Mesendoderm (in vitro differentiated cells): ENCODE measurements around the gene FRS2.
A peak's percentile ranks its signal among the peaks of the same experiment; 100 is the strongest.

Source experiments
- DNase-seq: peaks from one replicate; pipeline ENCODE4 v3.0.0; 2013
- H2AK5ac ChIP-seq: 2 replicates; pipeline ENCODE4 v1.6.1; 2013; ENCODE audit warnings: low read length, inconsistent platforms
- H2BK120ac ChIP-seq: 2 replicates; pipeline ENCODE4 v1.6.1; 2013; ENCODE audit warnings: low read depth, mild to moderate bottlenecking, low read length, moderate library complexity, mixed read lengths
- H2BK15ac ChIP-seq: replicated peaks from 2 replicates; pipeline ENCODE4 v1.6.1; 2013; ENCODE audit warnings: low read depth, mild to moderate bottlenecking, moderate library complexity
- H2BK5ac ChIP-seq: 2 replicates; pipeline ENCODE4 v1.6.1; 2013; ENCODE audit warnings: low read length, inconsistent platforms
- H3K18ac ChIP-seq: 2 replicates; pipeline ENCODE4 v1.6.1; 2013; ENCODE audit warnings: mild to moderate bottlenecking, low read length, mixed read lengths
- H3K23ac ChIP-seq: one replicate; pipeline ENCODE4 v1.6.1; 2013; ENCODE audit warnings: low read length
- H3K27ac ChIP-seq: 2 replicates; pipeline ENCODE4 v1.5.1; 2013; ENCODE audit warnings: low read depth, mild to moderate bottlenecking, inconsistent platforms, low read length, moderate library complexity
- H3K27me3 ChIP-seq: 2 replicates; pipeline ENCODE4 v1.6.1; 2013; ENCODE audit warnings: low read length, control low read depth, mild to moderate bottlenecking, inconsistent platforms; ENCODE audit not compliant: insufficient read depth, poor library complexity
- H3K36me3 ChIP-seq: 2 replicates; pipeline ENCODE4 v1.6.1; 2013; ENCODE audit warnings: low read length, inconsistent platforms; ENCODE audit not compliant: control insufficient read depth, insufficient read depth
- H3K4ac ChIP-seq: one replicate; pipeline ENCODE4 v1.6.1; 2013; ENCODE audit warnings: low read depth, mild to moderate bottlenecking, low read length, moderate library complexity
- H3K4me1 ChIP-seq: 2 replicates; pipeline ENCODE4 v1.6.1; 2013; ENCODE audit warnings: low read depth, low read length, inconsistent platforms; ENCODE audit not compliant: control insufficient read depth
- H3K4me2 ChIP-seq: 2 replicates; pipeline ENCODE4 v1.6.1; 2013; ENCODE audit warnings: low read length
- H3K4me3 ChIP-seq: 2 replicates; pipeline ENCODE4 v1.5.1; 2013; ENCODE audit warnings: mild to moderate bottlenecking, low read length
- H3K56ac ChIP-seq: one replicate; pipeline ENCODE4 v1.6.1; 2013; ENCODE audit warnings: low read length
- H3K79me1 ChIP-seq: 2 replicates; pipeline ENCODE4 v1.6.1; 2013; ENCODE audit warnings: low read length, inconsistent platforms
- H3K79me2 ChIP-seq: 2 replicates; pipeline ENCODE4 v1.6.1; 2013; ENCODE audit warnings: mild to moderate bottlenecking, low read length; ENCODE audit not compliant: control insufficient read depth, insufficient read depth
- H3K9ac ChIP-seq: 2 replicates; pipeline ENCODE4 v1.6.1; 2013; ENCODE audit warnings: low read length, inconsistent platforms
- H4K5ac ChIP-seq: one replicate; pipeline ENCODE4 v1.6.1; 2013; ENCODE audit warnings: low read length
- H4K8ac ChIP-seq: one replicate; pipeline ENCODE4 v1.6.1; 2013; ENCODE audit warnings: low read depth, mild to moderate bottlenecking, control low read depth, low read length, moderate library complexity
- WGBS: extraction: QIAGEN DNeasy Blood & Tissue Kit; methylation state at CpG from one replicate; pipeline ENCODE4 v1.1.7; 2013; ENCODE audit warnings: low lambda C conversion rate, missing lambda C conversion rate; ENCODE audit not compliant: insufficient coverage; ENCODE audit errors: extremely low coverage; 5-methylcytosine and 5-hydroxymethylcytosine counted together

Gene FRS2

DNA sequence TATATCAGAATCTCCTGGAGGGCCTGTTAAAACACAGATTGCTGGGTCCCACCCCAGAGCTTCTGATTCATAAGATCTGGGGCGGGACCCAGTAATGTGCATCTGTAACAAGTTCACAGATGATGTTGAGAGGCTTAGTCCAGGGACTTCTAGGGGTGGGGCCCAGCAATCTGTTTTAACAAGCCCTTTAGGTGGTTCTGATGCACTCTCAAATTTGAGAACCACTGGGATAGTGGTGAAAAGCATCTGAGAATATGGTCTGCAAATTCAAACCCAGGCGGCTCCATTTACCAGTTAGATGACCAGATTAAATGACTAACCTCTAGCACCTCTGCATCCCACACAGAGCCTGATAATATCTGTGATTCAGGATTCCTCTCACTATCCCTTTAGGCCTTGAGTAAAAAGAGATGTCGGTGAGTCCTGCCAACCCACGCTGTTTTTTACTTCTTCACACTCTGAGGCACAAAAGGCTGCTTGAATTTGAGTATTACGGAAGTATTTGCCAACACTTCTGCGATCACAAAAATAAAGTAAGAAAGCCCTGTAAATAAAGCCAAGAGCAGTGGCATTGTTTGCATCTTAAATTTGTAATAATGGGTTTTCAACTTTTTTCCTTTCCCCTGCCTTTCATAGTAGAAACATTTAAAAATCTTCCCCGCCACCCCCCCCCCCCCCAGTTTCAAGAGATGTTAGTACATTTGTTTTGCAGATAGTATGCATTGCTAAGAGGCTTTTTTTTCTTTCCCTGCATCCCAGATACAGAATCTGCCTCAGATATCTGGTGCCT lies 1.8 kb upstream of the FRS2 start:
- Histone ChIP-seq H2AK5ac (no peak overlapping the region), H3K18ac (no peak overlapping the region), H3K79me2 (peaks cover 26% of the 10 kb centered on the region), H2BK120ac (peak overlapping the region; percentile 73), H3K9ac (no peak overlapping the region), H3K79me1 (peaks cover 4% of the 10 kb centered on the region), H3K4me2 (no peak overlapping the region), H3K23ac (no peak overlapping the region), H3K4me1 (peaks cover 2% of the 10 kb centered on the region), H3K4me3 (no peak overlapping the region), H3K27ac (no peak overlapping the region), H2BK15ac (no peak overlapping the region), H2BK5ac (no peak overlapping the region), H4K8ac (no peak overlapping the region), H4K5ac (no peak overlapping the region), H3K56ac (no peak overlapping the region), H3K36me3 (no peaks in the 10 kb centered on the region), H3K27me3 (no peaks in the 10 kb centered on the region), H3K4ac (no peak overlapping the region)
- no CpG with 5 or more reads among the region's 7 CpGs for WGBS
- DNase-seq, result peak; percentile 64

DNA sequence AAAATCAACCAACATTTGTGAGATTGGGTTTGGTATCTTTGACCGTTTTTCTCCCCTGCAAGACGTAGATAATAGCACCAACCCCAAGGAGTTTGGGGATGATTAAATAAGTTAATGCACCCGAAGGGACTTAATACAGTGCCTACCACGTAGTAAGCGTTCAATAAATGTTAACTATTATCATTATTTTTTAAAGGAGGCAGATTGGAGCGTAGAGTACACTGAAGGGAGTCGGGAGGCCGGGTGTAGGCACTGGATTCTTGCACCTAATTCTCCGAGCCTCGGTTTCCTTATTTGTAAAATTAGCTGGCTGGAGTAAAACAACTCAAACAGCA lies 367 bp upstream of the FRS2 start:
- no peak overlapping the region for H3K4ac ChIP-seq
- no CpG with 5 or more reads among the region's 10 CpGs for WGBS
- no peak overlapping the region for H3K23ac ChIP-seq
- H3K4me1 ChIP-seq, result peaks cover 2% of the 10 kb centered on the region
- H3K4me2 ChIP-seq, result peak overlapping the region; percentile 40
- no peak for DNase-seq
- no peak overlapping the region for H3K4me3 ChIP-seq
- peaks cover 36% of the 10 kb centered on the region for H3K79me2 ChIP-seq
- H2AK5ac ChIP-seq, result no peak overlapping the region
- H2BK120ac ChIP-seq, result no peak overlapping the region
- peak overlapping the region; percentile 67 for H3K9ac ChIP-seq
- H4K8ac ChIP-seq, result peak overlapping the region; percentile 96
- H3K56ac ChIP-seq, result peak overlapping the region; percentile 86
- H2BK5ac ChIP-seq, result no peak overlapping the region
- H3K36me3 ChIP-seq, result no peaks in the 10 kb centered on the region
- H3K27me3 ChIP-seq, result no peaks in the 10 kb centered on the region
- H3K79me1 ChIP-seq, result peaks cover 8% of the 10 kb centered on the region
- no peak overlapping the region for H2BK15ac ChIP-seq
- H3K27ac ChIP-seq, result peak overlapping the region; percentile 33
- peak overlapping the region; percentile 80 for H3K18ac ChIP-seq
- no peak overlapping the region for H4K5ac ChIP-seq

DNA sequence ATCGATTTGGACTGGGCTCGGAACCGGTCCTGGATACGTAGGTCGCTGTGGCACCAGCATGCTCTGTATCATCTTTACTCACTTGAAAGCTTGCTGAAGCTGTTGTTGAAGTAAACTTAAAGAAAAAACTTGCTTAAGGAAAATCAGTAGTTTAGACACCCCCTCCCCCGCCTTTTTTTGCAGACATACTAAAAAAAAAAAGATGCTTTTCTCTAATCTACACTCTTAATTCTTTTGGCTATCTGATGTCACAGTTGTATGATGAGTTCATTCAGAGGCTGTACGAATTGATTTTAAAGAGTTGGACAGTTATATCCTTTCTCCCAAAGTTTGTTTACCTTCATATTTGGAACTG lies 865 bp downstream of the FRS2 start:
- H3K23ac ChIP-seq, result no peak overlapping the region
- no peak overlapping the region for H4K8ac ChIP-seq
- no peaks in the 10 kb centered on the region for H3K27me3 ChIP-seq
- peak overlapping the region; percentile 98 for H3K9ac ChIP-seq
- no peak overlapping the region for H3K18ac ChIP-seq
- peak overlapping the region; percentile 95 for H3K4me3 ChIP-seq
- no peak overlapping the region for H3K4ac ChIP-seq
- H2BK5ac ChIP-seq, result no peak overlapping the region
- no CpG with 5 or more reads among the region's 7 CpGs for WGBS
- peak overlapping the region; percentile 97 for H3K56ac ChIP-seq
- H2BK15ac ChIP-seq, result no peak overlapping the region
- peak overlapping the region; percentile 72 for H3K4me2 ChIP-seq
- no peak for DNase-seq
- no peak overlapping the region for H2AK5ac ChIP-seq
- peaks cover 2% of the 10 kb centered on the region for H3K4me1 ChIP-seq
- peaks cover 45% of the 10 kb centered on the region for H3K79me2 ChIP-seq
- no peak overlapping the region for H2BK120ac ChIP-seq
- no peaks in the 10 kb centered on the region for H3K36me3 ChIP-seq
- peak overlapping the region; percentile 95 for H3K27ac ChIP-seq
- H3K79me1 ChIP-seq, result peaks cover 8% of the 10 kb centered on the region
- H4K5ac ChIP-seq, result no peak overlapping the region

DNA sequence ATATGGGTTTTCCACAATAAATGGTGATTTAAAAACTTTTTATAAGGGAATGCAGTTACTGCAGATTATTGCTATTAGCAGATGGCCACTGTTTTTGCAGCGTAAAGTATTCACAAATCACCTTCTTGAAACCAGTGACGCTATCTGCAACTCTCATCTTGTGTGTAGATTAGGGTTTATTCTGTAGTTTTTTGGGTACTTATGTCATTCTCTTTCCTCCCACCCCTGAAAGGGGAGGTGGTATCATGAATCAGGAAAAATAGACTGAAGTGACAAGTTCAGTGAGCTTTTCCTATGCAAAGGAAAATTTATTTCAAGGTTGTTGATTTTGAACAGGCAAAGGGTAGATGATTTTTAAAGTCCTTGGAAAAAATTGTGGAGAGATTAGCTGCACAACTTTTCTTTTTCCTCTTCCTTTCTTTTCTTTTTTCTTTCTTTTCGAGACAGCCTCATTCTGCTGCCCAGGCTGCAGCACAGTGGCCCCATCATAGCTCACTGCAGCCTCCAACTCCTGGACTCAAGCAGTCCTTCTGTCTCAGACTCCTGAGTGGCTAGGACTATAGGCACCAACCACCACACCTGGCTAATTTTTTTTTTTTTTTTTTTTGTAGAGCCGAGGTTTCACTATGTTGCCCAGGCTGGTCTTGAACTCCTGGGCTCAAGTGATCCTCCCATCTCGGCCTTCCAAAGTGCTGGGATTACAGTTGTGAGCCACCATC lies 1.6 kb downstream of the FRS2 start:
- Histone ChIP-seq H3K4me1 (peaks cover 2% of the 10 kb centered on the region), H3K27ac (no peak overlapping the region), H3K79me2 (peaks cover 50% of the 10 kb centered on the region), H4K8ac (no peak overlapping the region), H3K4ac (no peak overlapping the region), H3K36me3 (no peaks in the 10 kb centered on the region), H3K27me3 (no peaks in the 10 kb centered on the region), H3K9ac (peak overlapping the region; percentile 98), H2AK5ac (no peak overlapping the region), H3K56ac (peak overlapping the region; percentile 10), H2BK120ac (no peak overlapping the region), H3K18ac (no peak overlapping the region), H4K5ac (no peak overlapping the region), H3K4me2 (peak overlapping the region; percentile 7), H3K4me3 (no peak overlapping the region), H3K23ac (no peak overlapping the region), H2BK15ac (no peak overlapping the region), H2BK5ac (no peak overlapping the region), H3K79me1 (peaks cover 8% of the 10 kb centered on the region)
- no CpG with 5 or more reads among the region's 5 CpGs for WGBS
- no peak for DNase-seq

DNA sequence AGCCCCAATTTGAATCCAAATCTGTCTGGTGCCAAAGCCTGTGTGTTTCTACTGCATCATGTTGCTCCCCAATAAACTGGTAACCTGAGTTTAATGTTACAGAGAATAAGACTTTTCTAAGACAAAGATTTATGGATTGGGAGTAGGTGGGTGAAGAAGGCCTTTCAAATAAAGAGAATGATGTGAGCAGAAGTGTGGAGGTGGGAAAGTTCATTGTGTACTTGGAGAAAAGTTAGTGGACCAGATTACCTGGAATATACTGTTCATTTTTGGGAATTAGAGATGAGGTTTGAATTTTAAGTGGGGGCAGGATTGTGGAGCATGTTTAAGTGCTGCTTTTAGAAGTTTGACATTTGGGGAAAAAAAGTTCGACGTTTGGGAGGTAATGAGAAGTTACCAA lies 3.1 kb downstream of the FRS2 start:
- Histone ChIP-seq H2BK5ac (no peak overlapping the region), H3K27ac (no peak overlapping the region), H2BK120ac (no peak overlapping the region), H3K18ac (no peak overlapping the region), H3K36me3 (no peaks in the 10 kb centered on the region), H4K5ac (no peak overlapping the region), H3K4me1 (peaks cover 2% of the 10 kb centered on the region), H3K23ac (no peak overlapping the region), H3K4me3 (no peak overlapping the region), H3K79me2 (peaks cover 50% of the 10 kb centered on the region), H3K56ac (no peak overlapping the region), H4K8ac (no peak overlapping the region), H3K4ac (no peak overlapping the region), H3K4me2 (no peak overlapping the region), H2AK5ac (no peak overlapping the region), H2BK15ac (no peak overlapping the region), H3K9ac (no peak overlapping the region), H3K27me3 (no peaks in the 10 kb centered on the region), H3K79me1 (peaks cover 8% of the 10 kb centered on the region)
- 100% methylated on average over 2 of the region's 2 CpGs for WGBS
- no peak for DNase-seq
